Keratinocyte (primary cell): ENCODE results near the gene DLG1.

Source experiments
- CTCF ChIP-seq, 3 experiments: IDR thresholded peaks in 1 of 3; conservative IDR thresholded peaks in 1 of 3; optimal IDR thresholded peaks in 1 of 3; 2 replicates in 2 of 3; 3 replicates in 1 of 3; pipeline versions ENCODE3 to v1.5.1; 2011; ENCODE audit warnings: low read length in 3 of 3, mild to moderate bottlenecking in 3 of 3, moderate library complexity in 2 of 3, control low read depth in 1 of 3, inconsistent platforms in 1 of 3; ENCODE audit not compliant: insufficient read depth in 2 of 3; ENCODE audit errors: extremely low read depth in 1 of 3
- EZH2 ChIP-seq: IDR thresholded peaks from one replicate; pipeline ENCODE4 v1.6.1; 2012; ENCODE audit warnings: inconsistent platforms, mild to moderate bottlenecking, low read length, moderate library complexity

- no peak for TF ChIP-seq CTCF (optimal IDR thresholded peaks at IDR 0.05 in 1 of 3, IDR thresholded peaks at IDR 0.05 in 1 of 3, conservative IDR thresholded peaks at IDR 0.05 in 1 of 3; ENCODE audit: extremely low read depth in 1 of 3, insufficient read depth in 2 of 3, low read length in 3 of 3)
- TF ChIP-seq EZH2: no peak
Observed at GRCh38 chr3:197229178-197229577, 69.2 kb downstream of the DLG1 start.
